A549 (cell line): Measurements from ENCODE around the gene GOLPH3. TPM values are rescaled to one million over a fixed set of nuclear protein-coding genes. Genes with fewer than 3 reads are reported as not detected.
"Not testable (repeated sequence)": the region's sequence is repeated elsewhere in the genome, so short reads cannot be mapped to it uniquely, and the experiment has no call there.

ENCODE experiments used
- ATAC-seq, 2 experiments: fragments of 200-7000 bp in 1 of 2; fragments of >200 bp in 1 of 2; cut with Nextera tagmentation in 1 of 2; cut with Tn5 transposase in 1 of 2; 3 replicates each; pipeline versions ENCODE4 v1.8.0 to v1.9.1; 2018 to 2020; ENCODE audit warnings: mild to moderate bottlenecking in 1 of 2, moderate library complexity in 1 of 2
- CTCF ChIA-PET: fragments of 300-600 bp; sonication (Branson Sonifier 250); formaldehyde crosslinking; extraction: SDS; loops from one replicate; lab custom pipeline; 2021; ENCODE audit warnings: antibody characterized with exemption, inconsistent platforms; lab: Yijun Ruan, JAX
- POLR2A ChIA-PET: fragments of 350-600 bp; formaldehyde crosslinking; extraction: SDS; loops from one replicate; lab custom pipeline; 2021; ENCODE audit warnings: antibody characterized with exemption, inconsistent platforms; lab: Yijun Ruan, JAX
- DNase-seq, 2 experiments: peaks; one replicate each; pipeline versions ENCODE4 v3.0.0 to v3.0.0-alpha.2; 2011 to 2016; ENCODE audit warnings: low read depth in 1 of 2, low spot score in 1 of 2
- FAIRE-seq: peaks from 2 replicates; lab custom pipeline; 2011; peaks lifted over from hg19 to GRCh38; lab: Jason Lieb, UNC
- H3K27ac ChIP-seq, 2 experiments: fragments of >200 bp; sonication (Bioruptor Twin); formaldehyde crosslinking; 3 replicates each; pipeline ENCODE4 v1.5.1; 2016 to 2017
- H3K4me1 ChIP-seq: fragments of >200 bp; sonication (Bioruptor Twin); formaldehyde crosslinking; 3 replicates; pipeline ENCODE4 v1.6.1; 2016
- H3K4me2 ChIP-seq: fragments of >200 bp; sonication (Bioruptor Twin); formaldehyde crosslinking; 3 replicates; pipeline ENCODE4 v1.6.1; 2016
- H3K4me3 ChIP-seq: fragments of >200 bp; sonication (Bioruptor Twin); formaldehyde crosslinking; 3 replicates; pipeline ENCODE4 v1.5.1; 2016
- H3K9me3 ChIP-seq: fragments of >200 bp; sonication (Bioruptor Twin); formaldehyde crosslinking; 3 replicates; pipeline ENCODE4 v1.6.1; 2016
- EHF ChIP-seq: fragments of 250-450 bp; sonication (Bioruptor Pico); IDR thresholded peaks from 2 replicates; pipeline ENCODE4 v1.5.0; 2020; ENCODE audit warnings: mild to moderate bottlenecking
- ESRRA ChIP-seq: fragments of 150-350 bp; IDR thresholded peaks from 2 replicates; pipeline ENCODE4 v1.6.1; 2014; ENCODE audit warnings: mild to moderate bottlenecking, low read length, borderline replicate concordance
- JUNB ChIP-seq: fragments of >200 bp; sonication (Bioruptor Twin); formaldehyde crosslinking; IDR thresholded peaks from 2 replicates; pipeline ENCODE4 v1.6.1; 2016
- RARB ChIP-seq: fragments of 250-450 bp; sonication (Bioruptor Pico); IDR thresholded peaks from 2 replicates; pipeline ENCODE4 v1.8.0; 2021; ENCODE audit warnings: mild to moderate bottlenecking, moderate library complexity
- RFX5 ChIP-seq: fragments of 450-650 bp; IDR thresholded peaks from 2 replicates; pipeline ENCODE4 v1.7.1; 2014; ENCODE audit warnings: antibody characterized with exemption, mild to moderate bottlenecking, moderate library complexity
- RNF2 ChIP-seq: fragments of 200-600 bp; sonication (generic); IDR thresholded peaks from 2 replicates; pipeline ENCODE4 v1.6.1; 2016; ENCODE audit warnings: low read depth, mild to moderate bottlenecking, antibody characterized with exemption, moderate library complexity, borderline replicate concordance
- ZC3H11A ChIP-seq: fragments of 450-650 bp; IDR thresholded peaks from 2 replicates; pipeline ENCODE4 v1.6.1; 2014; ENCODE audit warnings: antibody characterized with exemption, mild to moderate bottlenecking
- WGBS: methylation state at CpG from one replicate; pipeline ENCODE4 v1.1.6; 2017; ENCODE audit errors: missing lambda C conversion rate; 5-methylcytosine and 5-hydroxymethylcytosine counted together
- polyA plus RNA-seq, 4 experiments: library from polyadenylated mRNA; depleted of rRNA in 3 of 4; stranded (reverse); fragments of >200 nt; fragmentation: RNase III in 1 of 4; extraction: RNeasy Plus Mini Kit Qiagen cat#74134 plus additional on column Dnase treatment in 1 of 4; gene quantifications; 2 replicates in 3 of 4; 3 replicates in 1 of 4; pipeline ENCODE4 v1.2.3, GENCODE V29; 2011 to 2017
- TF ChIP-seq, protein P1 (sequence below): fragments of >200 bp; sonication (Bioruptor Twin); formaldehyde crosslinking; IDR thresholded peaks from 2 replicates; pipeline ENCODE4 v1.6.1; 2016
- TF ChIP-seq, protein P2 (sequence below): fragments of 200-600 bp; sonication (generic); IDR thresholded peaks from 2 replicates; pipeline ENCODE4 v1.6.1; 2016; ENCODE audit warnings: antibody characterized with exemption, mild to moderate bottlenecking, moderate library complexity
- TF ChIP-seq, protein P3 (sequence below): fragments of >200 bp; sonication (Bioruptor Twin); formaldehyde crosslinking; IDR thresholded peaks from 3 replicates; pipeline ENCODE4 v1.6.1; 2016

The GOLPH3 gene
- polyA plus RNA-seq, 2 of the 4 experiments (the other 2 are of a cell fraction) = 57.8 to 78.7 TPM

DNA sequence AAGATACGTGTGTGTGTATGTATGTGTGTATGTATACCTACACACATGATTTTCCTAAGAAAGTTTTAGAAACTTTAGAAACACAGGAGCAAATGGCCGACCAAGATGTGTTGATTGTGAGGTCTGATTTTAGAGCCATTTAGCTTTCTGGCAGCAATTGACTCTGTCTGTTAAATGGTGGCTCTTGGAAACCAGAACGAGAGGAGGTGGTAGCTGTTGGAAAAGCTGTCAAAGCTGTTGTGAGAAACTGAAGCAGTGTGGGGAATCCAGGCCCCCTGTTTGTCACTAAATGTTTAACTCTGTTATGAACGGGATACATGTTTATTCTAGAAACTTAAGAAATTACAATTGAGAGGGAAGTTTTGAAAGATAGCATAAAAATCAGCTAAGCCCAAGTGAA, 91.4 kb downstream of the GOLPH3 start:
- WGBS = 30% methylated on average over 4 of the region's 4 CpGs

DNA sequence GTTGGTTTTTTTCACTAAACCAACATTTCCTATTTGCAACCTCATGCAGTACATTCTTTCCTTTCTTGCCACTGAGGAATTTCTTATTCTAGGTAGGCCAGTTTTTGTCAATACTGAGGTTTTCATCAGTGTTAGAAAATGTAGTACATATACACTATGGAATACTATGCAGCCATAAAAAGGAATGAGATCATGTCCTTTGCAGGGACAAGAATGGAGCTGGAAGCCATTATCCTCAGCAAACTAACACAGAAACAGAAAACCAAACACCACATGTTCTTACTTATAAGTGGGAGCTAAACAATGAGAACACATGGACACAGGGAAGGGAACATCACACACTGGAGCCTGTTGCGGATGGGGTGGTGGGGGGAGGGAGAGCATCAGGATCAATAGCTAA, 93.6 kb downstream of the GOLPH3 start:
- FAIRE-seq, H3K4me3 ChIP-seq, H3K4me2 ChIP-seq, H3K9me3 ChIP-seq, POLR2A ChIA-PET, DNase-seq, H3K27ac ChIP-seq, H3K4me1 ChIP-seq, ATAC-seq: not testable (repeated sequence)
- CTCF ChIA-PET = interaction anchor here (1.0 to 14.1 kb wide), 4 partner anchors 12 to 271 kb away, joined by 3 to 241 read pairs (median 5); no protein-coding TSS in a partner anchor
- WGBS = 100% methylated on average over 1 of the region's 1 CpG

More for the DNA sequence above, 91.4 kb downstream of the GOLPH3 start:
- H3K4me2 ChIP-seq = no peak overlapping the region
- no peak for FAIRE-seq
- no peak for ATAC-seq
- H3K4me3 ChIP-seq = no peak overlapping the region
- TF ChIP-seq JUNB (no peak), RARB (CRISPR knock-in tag) (no peak), ZC3H11A (no peak), RNF2 (no peak), ESRRA (no peak), EHF (no peak), RFX5 (no peak)
- TF ChIP-seq, protein P1, sequence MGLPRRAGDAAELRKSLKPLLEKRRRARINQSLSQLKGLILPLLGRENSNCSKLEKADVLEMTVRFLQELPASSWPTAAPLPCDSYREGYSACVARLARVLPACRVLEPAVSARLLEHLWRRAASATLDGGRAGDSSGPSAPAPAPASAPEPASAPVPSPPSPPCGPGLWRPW = no peak
- TF ChIP-seq, protein P2, sequence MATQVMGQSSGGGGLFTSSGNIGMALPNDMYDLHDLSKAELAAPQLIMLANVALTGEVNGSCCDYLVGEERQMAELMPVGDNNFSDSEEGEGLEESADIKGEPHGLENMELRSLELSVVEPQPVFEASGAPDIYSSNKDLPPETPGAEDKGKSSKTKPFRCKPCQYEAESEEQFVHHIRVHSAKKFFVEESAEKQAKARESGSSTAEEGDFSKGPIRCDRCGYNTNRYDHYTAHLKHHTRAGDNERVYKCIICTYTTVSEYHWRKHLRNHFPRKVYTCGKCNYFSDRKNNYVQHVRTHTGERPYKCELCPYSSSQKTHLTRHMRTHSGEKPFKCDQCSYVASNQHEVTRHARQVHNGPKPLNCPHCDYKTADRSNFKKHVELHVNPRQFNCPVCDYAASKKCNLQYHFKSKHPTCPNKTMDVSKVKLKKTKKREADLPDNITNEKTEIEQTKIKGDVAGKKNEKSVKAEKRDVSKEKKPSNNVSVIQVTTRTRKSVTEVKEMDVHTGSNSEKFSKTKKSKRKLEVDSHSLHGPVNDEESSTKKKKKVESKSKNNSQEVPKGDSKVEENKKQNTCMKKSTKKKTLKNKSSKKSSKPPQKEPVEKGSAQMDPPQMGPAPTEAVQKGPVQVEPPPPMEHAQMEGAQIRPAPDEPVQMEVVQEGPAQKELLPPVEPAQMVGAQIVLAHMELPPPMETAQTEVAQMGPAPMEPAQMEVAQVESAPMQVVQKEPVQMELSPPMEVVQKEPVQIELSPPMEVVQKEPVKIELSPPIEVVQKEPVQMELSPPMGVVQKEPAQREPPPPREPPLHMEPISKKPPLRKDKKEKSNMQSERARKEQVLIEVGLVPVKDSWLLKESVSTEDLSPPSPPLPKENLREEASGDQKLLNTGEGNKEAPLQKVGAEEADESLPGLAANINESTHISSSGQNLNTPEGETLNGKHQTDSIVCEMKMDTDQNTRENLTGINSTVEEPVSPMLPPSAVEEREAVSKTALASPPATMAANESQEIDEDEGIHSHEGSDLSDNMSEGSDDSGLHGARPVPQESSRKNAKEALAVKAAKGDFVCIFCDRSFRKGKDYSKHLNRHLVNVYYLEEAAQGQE = no peak
- TF ChIP-seq, protein P3, sequence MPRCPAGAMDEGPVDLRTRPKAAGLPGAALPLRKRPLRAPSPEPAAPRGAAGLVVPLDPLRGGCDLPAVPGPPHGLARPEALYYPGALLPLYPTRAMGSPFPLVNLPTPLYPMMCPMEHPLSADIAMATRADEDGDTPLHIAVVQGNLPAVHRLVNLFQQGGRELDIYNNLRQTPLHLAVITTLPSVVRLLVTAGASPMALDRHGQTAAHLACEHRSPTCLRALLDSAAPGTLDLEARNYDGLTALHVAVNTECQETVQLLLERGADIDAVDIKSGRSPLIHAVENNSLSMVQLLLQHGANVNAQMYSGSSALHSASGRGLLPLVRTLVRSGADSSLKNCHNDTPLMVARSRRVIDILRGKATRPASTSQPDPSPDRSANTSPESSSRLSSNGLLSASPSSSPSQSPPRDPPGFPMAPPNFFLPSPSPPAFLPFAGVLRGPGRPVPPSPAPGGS = no peak
- no peaks in the 10 kb centered on the region for H3K9me3 ChIP-seq
- POLR2A ChIA-PET = no interaction called here
- CTCF ChIA-PET = interaction anchor here (0.6 to 14.1 kb wide), 2 partner anchors 203 to 256 kb away, joined by 3 to 241 read pairs; no protein-coding TSS in a partner anchor
- no peak for DNase-seq
- no peaks in the 10 kb centered on the region for H3K4me1 ChIP-seq
- no peak overlapping the region for H3K27ac ChIP-seq

DNA sequence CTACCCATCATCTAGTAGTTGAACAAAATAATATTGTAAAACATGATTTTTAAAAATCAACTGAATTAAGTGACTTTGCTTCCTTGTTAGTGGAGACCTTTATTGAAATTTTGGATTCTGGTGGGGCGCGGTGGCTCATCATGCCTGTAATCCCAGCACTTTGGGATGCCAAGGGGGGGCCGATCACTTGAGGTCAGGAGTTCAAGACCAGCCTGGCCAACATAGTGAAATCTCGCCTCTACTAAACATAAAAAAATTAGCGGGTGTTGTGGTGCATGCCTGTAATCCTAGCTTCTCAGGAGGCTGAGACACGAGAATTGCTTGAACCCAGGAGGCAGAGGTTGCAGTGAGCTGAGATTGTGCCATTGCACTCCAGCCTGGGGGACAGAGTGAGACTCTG, 95.3 kb downstream of the GOLPH3 start:
- WGBS = 56% methylated on average over 6 of the region's 6 CpGs
- not testable (repeated sequence) for FAIRE-seq
- POLR2A ChIA-PET = interaction anchor here (0.7 kb wide), 1 partner anchor 14 kb away, joined by 4 read pairs; no protein-coding TSS in a partner anchor

More for the DNA sequence above, 95.3 kb downstream of the GOLPH3 start:
- H3K9me3 ChIP-seq, H3K4me1 ChIP-seq, DNase-seq, H3K4me3 ChIP-seq, ATAC-seq, H3K4me2 ChIP-seq, H3K27ac ChIP-seq: not testable (repeated sequence)
- CTCF ChIA-PET = interaction anchor here (0.6 to 14.1 kb wide), 5 partner anchors 150 to 391 kb away, joined by 3 to 241 read pairs (median 5); no protein-coding TSS in a partner anchor
